ENCODE measurements around the gene MORN5.
"Not testable (repeated sequence)": the region's sequence is repeated elsewhere in the genome, so short reads cannot be mapped to it uniquely, and the experiment has no call there.

The MORN5 gene

DNA sequence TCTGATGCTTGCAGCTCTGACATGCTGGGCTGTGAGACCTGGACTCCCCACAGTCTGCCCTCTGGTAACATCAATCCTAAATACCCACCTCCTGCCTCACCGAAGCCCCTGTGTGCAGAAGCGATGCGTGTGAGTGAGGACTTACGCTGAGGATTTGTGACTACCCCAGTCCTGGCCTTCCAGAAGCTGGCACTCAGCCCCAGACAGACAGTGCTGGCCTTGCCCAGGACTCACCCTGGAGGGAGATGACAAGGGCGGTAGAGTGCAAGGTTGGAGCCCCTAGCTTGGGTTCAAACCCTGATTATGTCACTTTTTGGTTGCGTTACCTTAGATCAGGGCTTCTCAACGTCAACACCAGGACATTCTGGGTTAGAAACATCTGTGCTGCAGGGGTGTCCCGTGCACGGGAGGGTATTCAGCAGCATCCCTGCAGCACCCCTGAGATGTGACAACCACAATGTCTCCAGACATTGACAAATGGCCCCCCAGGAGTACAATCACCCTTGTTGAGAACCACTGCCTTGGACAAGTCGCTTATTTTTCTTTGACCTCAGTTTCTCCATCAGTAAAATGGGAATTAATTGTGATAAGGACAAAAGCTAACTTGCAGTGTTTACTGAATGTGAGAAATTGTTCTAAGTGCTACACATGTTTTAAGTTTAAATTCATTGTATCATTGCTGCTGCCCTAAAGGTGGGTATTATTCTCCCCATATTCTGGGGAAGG is 43.1 kb upstream of the MORN5 start (continued):
- TF ChIP-seq, protein P1, sequence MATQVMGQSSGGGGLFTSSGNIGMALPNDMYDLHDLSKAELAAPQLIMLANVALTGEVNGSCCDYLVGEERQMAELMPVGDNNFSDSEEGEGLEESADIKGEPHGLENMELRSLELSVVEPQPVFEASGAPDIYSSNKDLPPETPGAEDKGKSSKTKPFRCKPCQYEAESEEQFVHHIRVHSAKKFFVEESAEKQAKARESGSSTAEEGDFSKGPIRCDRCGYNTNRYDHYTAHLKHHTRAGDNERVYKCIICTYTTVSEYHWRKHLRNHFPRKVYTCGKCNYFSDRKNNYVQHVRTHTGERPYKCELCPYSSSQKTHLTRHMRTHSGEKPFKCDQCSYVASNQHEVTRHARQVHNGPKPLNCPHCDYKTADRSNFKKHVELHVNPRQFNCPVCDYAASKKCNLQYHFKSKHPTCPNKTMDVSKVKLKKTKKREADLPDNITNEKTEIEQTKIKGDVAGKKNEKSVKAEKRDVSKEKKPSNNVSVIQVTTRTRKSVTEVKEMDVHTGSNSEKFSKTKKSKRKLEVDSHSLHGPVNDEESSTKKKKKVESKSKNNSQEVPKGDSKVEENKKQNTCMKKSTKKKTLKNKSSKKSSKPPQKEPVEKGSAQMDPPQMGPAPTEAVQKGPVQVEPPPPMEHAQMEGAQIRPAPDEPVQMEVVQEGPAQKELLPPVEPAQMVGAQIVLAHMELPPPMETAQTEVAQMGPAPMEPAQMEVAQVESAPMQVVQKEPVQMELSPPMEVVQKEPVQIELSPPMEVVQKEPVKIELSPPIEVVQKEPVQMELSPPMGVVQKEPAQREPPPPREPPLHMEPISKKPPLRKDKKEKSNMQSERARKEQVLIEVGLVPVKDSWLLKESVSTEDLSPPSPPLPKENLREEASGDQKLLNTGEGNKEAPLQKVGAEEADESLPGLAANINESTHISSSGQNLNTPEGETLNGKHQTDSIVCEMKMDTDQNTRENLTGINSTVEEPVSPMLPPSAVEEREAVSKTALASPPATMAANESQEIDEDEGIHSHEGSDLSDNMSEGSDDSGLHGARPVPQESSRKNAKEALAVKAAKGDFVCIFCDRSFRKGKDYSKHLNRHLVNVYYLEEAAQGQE (tag by site-specific recombination; IDR thresholded peaks at IDR 0.05) = no peak
- TF ChIP-seq ZNF292 (tag by site-specific recombination; IDR thresholded peaks at IDR 0.05; ENCODE audit: borderline replicate concordance, low read depth) (no peak), ZNF629 (tag by site-specific recombination; IDR thresholded peaks at IDR 0.05) (no peak), SCRT1 (tag by site-specific recombination; IDR thresholded peaks at IDR 0.05; ENCODE audit: borderline replicate concordance) (no peak), ZNF596 (tag by site-specific recombination; IDR thresholded peaks at IDR 0.05) (no peak)

DNA sequence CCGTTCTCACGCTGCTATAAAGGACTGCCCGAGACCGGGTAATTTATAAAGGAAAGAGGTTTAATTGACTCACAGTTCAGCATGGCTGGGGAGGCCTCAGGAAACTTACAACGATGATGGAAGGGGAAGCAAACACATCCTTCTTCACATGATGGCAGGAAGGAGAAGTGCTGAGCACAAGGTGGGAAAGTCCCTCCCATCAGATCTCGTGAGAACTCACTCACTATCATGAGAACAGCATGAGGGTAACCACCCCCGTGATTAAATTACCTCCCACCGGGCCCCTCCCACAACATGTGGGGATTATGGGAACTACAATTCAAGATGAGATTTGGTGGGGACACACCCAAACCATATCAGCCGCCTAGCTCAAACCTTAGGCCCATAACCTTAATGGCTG is 42.5 kb upstream of the MORN5 start:
- H3K9me3 ChIP-seq (ENCODE audit: control insufficient read depth, insufficient read depth, low read depth, low read length); H3K27ac ChIP-seq (ENCODE audit: extremely low read depth, low read depth, low read length); H3K4me1 ChIP-seq (ENCODE audit: control insufficient read depth, insufficient read depth, low read length); H3K4me3 ChIP-seq (ENCODE audit: low read depth, low read length); H3K36me3 ChIP-seq (ENCODE audit: control insufficient read depth in 2 of 2, insufficient read depth in 1 of 2, low read length in 2 of 2); POLR2A ChIA-PET: not testable (repeated sequence)
- CTCF ChIA-PET = interaction anchor here (2.0 to 3.3 kb wide), 3 partner anchors 18 to 234 kb away, joined by 8 to 23 read pairs (median 11); no protein-coding TSS in a partner anchor

DNA sequence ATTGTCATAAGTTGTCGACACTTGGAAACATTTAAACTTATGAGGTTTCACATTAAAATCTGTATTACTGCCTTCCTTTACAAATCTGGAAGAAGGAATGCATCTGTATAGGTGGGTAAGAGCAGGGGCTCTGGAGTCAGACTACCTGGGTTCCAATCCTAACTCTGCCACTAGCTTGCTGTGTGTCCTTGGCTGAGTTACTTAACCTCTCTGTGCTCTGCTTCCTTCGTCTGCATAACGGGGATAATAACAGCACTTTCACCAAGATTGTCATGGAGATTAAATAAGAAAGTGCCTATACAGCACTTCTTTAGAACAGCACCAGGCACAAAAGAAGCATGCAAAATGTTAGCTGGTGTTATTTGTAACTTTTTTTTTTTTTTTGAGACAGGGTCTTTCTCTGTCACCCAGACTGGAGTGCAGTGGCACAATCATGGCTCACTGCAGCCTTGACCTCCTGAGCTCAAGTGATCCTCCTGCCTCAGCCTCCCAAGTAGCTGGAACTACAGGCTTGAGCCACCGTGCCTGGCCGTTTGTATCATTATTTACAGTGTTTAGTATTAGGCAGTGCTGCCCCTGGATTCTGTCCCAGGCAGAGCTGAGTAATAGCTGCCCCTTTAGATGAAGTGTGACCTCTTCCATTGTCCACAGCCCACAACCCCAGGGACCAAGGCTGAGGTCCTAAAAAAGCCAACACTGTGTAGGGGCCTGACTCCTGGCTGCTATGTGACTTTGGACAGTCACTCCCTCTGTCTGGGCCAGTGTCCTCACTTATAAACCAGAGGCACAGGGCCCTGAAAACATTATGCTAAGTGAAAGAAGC is 41.2 kb upstream of the MORN5 start:
- Histone ChIP-seq H3K36me3 (ENCODE audit: control insufficient read depth in 2 of 2, insufficient read depth in 1 of 2, low read length in 2 of 2) (no peaks in the 10 kb centered on the region), H3K4me1 (ENCODE audit: control insufficient read depth, insufficient read depth, low read length) (no peaks in the 10 kb centered on the region), H3K9me3 (ENCODE audit: control insufficient read depth, insufficient read depth, low read depth, low read length) (no peaks in the 10 kb centered on the region), H3K27ac (ENCODE audit: extremely low read depth, low read depth, low read length) (no peak overlapping the region), H3K4me3 (ENCODE audit: low read depth, low read length) (no peak overlapping the region)
- TF ChIP-seq ZNF768 (tag by site-specific recombination; IDR thresholded peaks at IDR 0.05) (peak; percentile 80; the same call in 1 of the 2 replicates), ZNF423 (tag by site-specific recombination; IDR thresholded peaks at IDR 0.05) (no peak), ZFP69B (tag by site-specific recombination; IDR thresholded peaks at IDR 0.05) (no peak), YY2 (tag by site-specific recombination; IDR thresholded peaks at IDR 0.05) (no peak), ZFP41 (tag by site-specific recombination; IDR thresholded peaks at IDR 0.05; ENCODE audit: borderline replicate concordance) (no peak), ZBTB20 (tag by site-specific recombination; IDR thresholded peaks at IDR 0.05) (no peak)
- TF ChIP-seq, protein P2, sequence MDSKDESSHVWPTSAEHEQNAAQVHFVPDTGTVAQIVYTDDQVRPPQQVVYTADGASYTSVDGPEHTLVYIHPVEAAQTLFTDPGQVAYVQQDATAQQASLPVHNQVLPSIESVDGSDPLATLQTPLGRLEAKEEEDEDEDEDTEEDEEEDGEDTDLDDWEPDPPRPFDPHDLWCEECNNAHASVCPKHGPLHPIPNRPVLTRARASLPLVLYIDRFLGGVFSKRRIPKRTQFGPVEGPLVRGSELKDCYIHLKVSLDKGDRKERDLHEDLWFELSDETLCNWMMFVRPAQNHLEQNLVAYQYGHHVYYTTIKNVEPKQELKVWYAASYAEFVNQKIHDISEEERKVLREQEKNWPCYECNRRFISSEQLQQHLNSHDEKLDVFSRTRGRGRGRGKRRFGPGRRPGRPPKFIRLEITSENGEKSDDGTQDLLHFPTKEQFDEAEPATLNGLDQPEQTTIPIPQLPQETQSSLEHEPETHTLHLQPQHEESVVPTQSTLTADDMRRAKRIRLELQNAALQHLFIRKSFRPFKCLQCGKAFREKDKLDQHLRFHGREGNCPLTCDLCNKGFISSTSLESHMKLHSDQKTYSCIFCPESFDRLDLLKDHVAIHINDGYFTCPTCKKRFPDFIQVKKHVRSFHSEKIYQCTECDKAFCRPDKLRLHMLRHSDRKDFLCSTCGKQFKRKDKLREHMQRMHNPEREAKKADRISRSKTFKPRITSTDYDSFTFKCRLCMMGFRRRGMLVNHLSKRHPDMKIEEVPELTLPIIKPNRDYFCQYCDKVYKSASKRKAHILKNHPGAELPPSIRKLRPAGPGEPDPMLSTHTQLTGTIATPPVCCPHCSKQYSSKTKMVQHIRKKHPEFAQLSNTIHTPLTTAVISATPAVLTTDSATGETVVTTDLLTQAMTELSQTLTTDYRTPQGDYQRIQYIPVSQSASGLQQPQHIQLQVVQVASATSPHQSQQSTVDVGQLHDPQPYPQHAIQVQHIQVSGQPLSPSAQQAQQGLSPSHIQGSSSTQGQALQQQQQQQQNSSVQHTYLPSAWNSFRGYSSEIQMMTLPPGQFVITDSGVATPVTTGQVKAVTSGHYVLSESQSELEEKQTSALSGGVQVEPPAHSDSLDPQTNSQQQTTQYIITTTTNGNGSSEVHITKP (tag by site-specific recombination; IDR thresholded peaks at IDR 0.05) = no peak
- CTCF ChIA-PET = interaction anchor here (8.4 to 12.1 kb wide), 2 partner anchors 23 to 231 kb away, joined by 371 to 473 read pairs; partner anchors contain the start of gene TTLL11
- POLR2A ChIA-PET = no interaction called here

Measured in HEK293 (cell line).